ENCODE measurements around the gene CDC42BPB. TPM values are rescaled to one million over a fixed set of nuclear protein-coding genes. Genes with fewer than 3 reads are reported as not detected.

Gene CDC42BPB
- total RNA-seq, 1 experiment from 2014 or later = 84.4 TPM

- Histone ChIP-seq H3K4me1 (ENCODE audit: control insufficient read depth, insufficient read depth, low read length) (no peaks in the 10 kb centered on the region), H3K9me3 (ENCODE audit: control insufficient read depth, insufficient read depth, low read depth, low read length) (no peaks in the 10 kb centered on the region), H3K4me3 (ENCODE audit: low read depth in 2 of 2, low read length in 2 of 2) (no peak overlapping the region), H3K27me3 (ENCODE audit: control insufficient read depth, insufficient read depth, low read length) (no peaks in the 10 kb centered on the region), H3K27ac (ENCODE audit: low read length) (no peak overlapping the region), H3K36me3 (ENCODE audit: control insufficient read depth, insufficient read depth, low read length) (no peaks in the 10 kb centered on the region)
- CTCF ChIA-PET = no interaction called here
- POLR2A ChIA-PET = no interaction called here
- DNase-seq (ENCODE audit: low read depth, low spot score) (no peak), ATAC-seq (no peak)
- no peak for TF ChIP-seq SIN3A (IDR thresholded peaks at IDR 0.05; ENCODE audit: borderline replicate concordance, insufficient read depth, low read depth, low read length)
- no peak for TF ChIP-seq TCF7L2 (IDR thresholded peaks at IDR 0.05; ENCODE audit: low read depth, low read length)
- TF ChIP-seq POLR2AphosphoS5 (IDR thresholded peaks at IDR 0.05; ENCODE audit: low read depth, low read length) = no peak
- TF ChIP-seq, protein P1, sequence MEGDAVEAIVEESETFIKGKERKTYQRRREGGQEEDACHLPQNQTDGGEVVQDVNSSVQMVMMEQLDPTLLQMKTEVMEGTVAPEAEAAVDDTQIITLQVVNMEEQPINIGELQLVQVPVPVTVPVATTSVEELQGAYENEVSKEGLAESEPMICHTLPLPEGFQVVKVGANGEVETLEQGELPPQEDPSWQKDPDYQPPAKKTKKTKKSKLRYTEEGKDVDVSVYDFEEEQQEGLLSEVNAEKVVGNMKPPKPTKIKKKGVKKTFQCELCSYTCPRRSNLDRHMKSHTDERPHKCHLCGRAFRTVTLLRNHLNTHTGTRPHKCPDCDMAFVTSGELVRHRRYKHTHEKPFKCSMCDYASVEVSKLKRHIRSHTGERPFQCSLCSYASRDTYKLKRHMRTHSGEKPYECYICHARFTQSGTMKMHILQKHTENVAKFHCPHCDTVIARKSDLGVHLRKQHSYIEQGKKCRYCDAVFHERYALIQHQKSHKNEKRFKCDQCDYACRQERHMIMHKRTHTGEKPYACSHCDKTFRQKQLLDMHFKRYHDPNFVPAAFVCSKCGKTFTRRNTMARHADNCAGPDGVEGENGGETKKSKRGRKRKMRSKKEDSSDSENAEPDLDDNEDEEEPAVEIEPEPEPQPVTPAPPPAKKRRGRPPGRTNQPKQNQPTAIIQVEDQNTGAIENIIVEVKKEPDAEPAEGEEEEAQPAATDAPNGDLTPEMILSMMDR (IDR thresholded peaks at IDR 0.05) = no peak
- no peak for TF ChIP-seq REST (IDR thresholded peaks at IDR 0.05; ENCODE audit: insufficient read depth in 1 of 2, low read depth in 2 of 2, low read length in 1 of 2)
- intact Hi-C loops (cut with micrococcal nuclease; ENCODE audit: unreplicated experiment) = no loop called here
- no TSS peak for BruUV-seq (replicated peaks)
- in situ Hi-C loops (cut with HindIII; ENCODE audit: low pct_unique_long_range_greater_than_20kb, low sequenced_read_pairs) = no loop called here
These were observed 119.8 kb downstream of the CDC42BPB start for GRCh38 chr14:102937331-102938175.

- DNase-seq (ENCODE audit: low read depth, low spot score) (no peak), ATAC-seq (no peak)
- no TSS peak for BruUV-seq (replicated peaks)
- no peaks in the 10 kb centered on the region for H3K27me3 ChIP-seq (ENCODE audit: control insufficient read depth, insufficient read depth, low read length)
- ChIA-PET POLR2A (no interaction called here), CTCF (no interaction called here)
- no peak overlapping the region for H3K4me3 ChIP-seq (ENCODE audit: low read depth in 2 of 2, low read length in 2 of 2)
- TF ChIP-seq SIN3A (IDR thresholded peaks at IDR 0.05; ENCODE audit: borderline replicate concordance, insufficient read depth, low read depth, low read length) = no peak
- TF ChIP-seq TCF7L2 (IDR thresholded peaks at IDR 0.05; ENCODE audit: low read depth, low read length) = no peak
- TF ChIP-seq, protein P1 (IDR thresholded peaks at IDR 0.05) = no peak
- no peak for TF ChIP-seq REST (IDR thresholded peaks at IDR 0.05; ENCODE audit: insufficient read depth in 1 of 2, low read depth in 2 of 2, low read length in 1 of 2)
- no peak for TF ChIP-seq POLR2AphosphoS5 (IDR thresholded peaks at IDR 0.05; ENCODE audit: low read depth, low read length)
- in situ Hi-C loops (cut with HindIII; ENCODE audit: low pct_unique_long_range_greater_than_20kb, low sequenced_read_pairs) = no loop called here
- intact Hi-C loops (cut with micrococcal nuclease; ENCODE audit: unreplicated experiment) = no loop called here
- no peaks in the 10 kb centered on the region for H3K36me3 ChIP-seq (ENCODE audit: control insufficient read depth, insufficient read depth, low read length)
- no peaks in the 10 kb centered on the region for H3K4me1 ChIP-seq (ENCODE audit: control insufficient read depth, insufficient read depth, low read length)
- no peaks in the 10 kb centered on the region for H3K9me3 ChIP-seq (ENCODE audit: control insufficient read depth, insufficient read depth, low read depth, low read length)
- no peak overlapping the region for H3K27ac ChIP-seq (ENCODE audit: low read length)
These were observed 121.6 kb downstream of the CDC42BPB start for GRCh38 chr14:102935756-102936155.

All from Panc1 (cell line).